M059J (cell line): ENCODE data around the gene TK2. TPM values are rescaled to one million over a fixed set of nuclear protein-coding genes. Genes with fewer than 3 reads are reported as not detected.
"Not testable (repeated sequence)": the region's sequence is repeated elsewhere in the genome, so short reads cannot be mapped to it uniquely, and the experiment has no call there.

Experiments
- DNase-seq: peaks from one replicate; pipeline ENCODE4 v3.0.0-alpha.2; 2012; ENCODE audit warnings: low read depth
- total RNA-seq: library from RNA; depleted of rRNA; stranded (reverse); fragments of >200 nt; shearing (Covaris generic); gene quantifications from 2 replicates; pipeline ENCODE4 v1.2.3, GENCODE V29; 2014

TK2 gene
- total RNA-seq, 1 experiment from 2014 or later, result 25.2 TPM

DNA sequence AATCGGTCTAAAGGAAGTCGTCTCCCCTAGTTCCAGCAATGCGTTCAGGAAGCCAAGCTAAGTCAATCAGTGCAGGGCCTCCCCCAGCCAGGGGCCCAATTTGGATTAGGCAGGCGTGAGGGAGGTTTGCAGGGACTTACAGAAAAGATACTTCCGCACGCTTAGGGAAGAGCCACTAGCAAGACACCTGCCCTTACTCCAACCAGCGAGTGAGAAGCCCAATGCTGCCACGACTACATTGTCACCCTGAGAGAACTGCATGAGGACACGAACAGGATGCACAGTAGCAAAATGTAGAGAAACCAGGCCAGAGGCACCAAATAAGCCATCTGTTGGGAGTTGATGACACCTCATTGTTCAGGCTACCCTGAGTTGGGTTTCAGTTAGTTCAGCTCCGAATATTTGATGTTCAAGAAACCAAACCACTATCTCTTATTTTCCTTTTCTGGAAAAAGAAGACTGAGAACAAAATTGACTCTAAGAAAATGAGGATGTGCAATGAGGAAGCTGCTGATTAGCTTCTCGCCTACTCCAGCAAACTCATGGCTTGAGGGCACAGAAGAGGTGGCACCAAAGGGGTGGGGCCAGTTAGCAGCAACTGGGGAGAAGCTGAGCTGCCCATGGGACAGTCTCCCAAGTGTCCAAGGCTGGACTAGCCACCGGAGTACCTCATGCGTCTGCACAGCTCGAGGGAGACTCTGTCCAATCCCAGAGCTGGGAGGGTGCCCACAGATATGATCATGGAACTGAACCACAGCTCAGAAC is 29.3 kb downstream of the TK2 start:
- no peak for DNase-seq

DNA sequence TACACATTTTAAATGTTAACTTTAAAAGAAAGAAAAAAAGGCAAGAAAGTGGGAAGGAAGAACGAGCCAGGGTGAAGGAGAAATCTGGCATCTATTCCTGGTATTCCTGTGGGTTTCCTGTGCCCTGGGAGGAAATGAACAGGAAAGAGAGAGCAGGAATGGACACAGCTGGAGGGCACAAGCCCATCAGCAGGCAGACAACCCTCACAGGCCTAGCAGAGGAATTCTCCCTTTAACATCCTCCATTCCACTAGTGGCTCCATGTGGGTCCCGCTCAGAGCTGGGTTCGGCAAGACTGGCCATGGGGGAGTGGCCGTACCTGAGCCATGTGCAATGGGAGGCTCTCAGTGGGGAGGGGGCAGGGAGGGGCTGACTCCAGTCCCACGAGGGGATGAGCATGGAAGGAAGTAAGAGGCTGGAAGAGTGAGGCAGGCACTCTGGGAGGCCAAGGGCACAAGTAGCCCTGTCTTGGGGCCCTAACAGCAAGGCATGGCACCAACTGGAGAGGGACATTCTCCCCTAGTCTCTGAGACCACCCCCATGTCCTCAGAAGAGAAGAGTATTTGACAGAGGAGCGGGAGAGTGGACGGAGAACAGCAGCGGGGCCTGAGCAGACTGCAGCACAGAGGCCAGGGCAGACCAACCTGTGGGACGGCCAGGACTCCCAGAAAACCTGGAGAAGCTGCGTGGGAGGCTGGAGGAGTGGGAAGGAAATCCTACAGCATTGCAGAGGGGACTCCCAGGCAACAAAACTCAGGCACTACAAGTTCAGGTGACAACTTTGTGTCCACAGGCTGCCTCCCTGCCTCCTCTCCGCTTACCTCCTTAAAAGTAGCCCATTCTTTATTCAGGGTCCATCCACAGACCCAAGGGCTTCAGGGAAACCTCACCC is 30.2 kb downstream of the TK2 start:
- no peak for DNase-seq

DNA sequence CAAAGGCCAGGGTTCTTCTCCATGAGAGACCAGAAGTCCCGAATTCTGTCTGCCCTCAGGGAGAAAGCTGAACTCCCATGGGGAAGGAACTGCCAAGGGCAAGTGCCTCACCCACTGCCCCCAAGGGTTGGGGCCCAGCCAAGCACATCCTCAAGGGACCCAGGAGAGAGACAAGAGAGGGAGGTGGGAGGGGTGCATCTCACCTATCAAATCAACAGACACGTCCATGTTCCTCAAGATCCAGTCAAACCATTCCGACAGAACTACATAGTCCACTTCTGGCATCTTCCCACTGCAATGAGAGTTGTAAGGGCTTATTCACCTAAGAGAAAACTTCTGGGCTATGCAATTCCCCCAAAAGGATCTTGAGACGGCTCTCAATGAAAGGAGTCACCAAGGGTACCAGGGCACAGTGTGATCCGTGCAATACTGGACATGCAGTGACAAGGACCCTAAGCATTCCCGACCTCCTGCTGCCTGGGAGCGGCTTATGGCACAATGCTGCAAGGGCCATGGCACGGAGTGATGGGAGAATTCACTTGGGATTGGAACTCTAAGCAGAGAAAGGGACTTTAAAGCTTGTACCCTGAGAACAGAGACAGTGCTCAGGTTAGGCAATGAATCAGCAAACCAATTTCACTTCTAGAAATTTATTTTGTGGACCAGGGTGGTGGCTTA is 32.2 kb downstream of the TK2 start:
- DNase-seq, result no peak

DNA sequence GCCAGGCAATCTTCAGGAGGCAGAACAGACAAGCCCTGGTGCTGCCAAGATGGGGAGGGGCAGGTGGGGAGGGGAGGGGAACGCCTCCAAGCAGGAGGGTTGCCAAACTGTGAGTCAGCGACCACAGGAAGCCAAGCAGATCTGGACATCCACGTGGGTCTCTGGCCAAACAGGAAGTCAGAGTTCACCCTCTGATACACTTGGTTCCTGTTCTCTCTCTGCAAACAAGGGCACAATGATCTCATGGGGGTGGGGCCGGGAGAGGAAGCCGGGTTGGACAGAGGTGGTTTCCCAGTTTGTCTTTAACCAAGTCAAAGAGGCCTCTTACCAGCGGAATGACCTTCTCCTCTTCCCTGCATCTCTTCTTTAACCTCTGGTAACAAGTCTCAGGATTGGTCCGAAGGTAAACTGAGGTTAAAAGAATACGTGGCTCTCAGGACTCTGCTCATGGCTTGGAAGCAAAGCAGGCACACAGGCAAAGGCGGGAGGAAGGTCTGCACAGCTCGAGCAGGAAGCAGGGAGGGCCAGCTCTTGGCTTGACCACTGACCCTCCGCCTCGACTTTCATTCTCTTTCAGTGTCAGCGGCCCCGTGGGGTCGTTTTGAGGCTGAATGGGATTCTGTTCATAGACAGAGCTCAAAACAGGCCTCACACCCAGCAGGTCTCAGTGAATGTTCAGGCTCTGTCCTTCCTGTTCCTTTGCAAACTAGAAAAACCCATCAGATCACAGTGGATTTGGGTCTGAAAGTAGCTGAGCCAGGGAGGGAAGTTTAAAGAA is 32.9 kb downstream of the TK2 start:
- peak; percentile 99 for DNase-seq

DNA sequence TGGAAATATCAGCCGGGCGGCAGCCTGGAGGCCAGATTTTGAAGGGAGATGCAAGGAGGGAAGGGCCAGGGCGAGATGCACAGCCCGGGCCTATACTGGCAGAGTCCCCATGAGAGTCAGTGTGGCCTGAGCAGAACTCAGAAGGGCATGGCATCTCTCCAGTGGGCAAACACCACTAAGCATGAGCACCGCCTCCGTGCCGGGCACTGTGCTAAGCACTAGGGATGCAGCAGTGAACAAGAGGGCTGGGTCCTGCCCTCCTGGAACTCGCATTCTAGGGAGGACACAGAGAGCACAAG is 33.5 kb downstream of the TK2 start:
- no peak for DNase-seq

DNA sequence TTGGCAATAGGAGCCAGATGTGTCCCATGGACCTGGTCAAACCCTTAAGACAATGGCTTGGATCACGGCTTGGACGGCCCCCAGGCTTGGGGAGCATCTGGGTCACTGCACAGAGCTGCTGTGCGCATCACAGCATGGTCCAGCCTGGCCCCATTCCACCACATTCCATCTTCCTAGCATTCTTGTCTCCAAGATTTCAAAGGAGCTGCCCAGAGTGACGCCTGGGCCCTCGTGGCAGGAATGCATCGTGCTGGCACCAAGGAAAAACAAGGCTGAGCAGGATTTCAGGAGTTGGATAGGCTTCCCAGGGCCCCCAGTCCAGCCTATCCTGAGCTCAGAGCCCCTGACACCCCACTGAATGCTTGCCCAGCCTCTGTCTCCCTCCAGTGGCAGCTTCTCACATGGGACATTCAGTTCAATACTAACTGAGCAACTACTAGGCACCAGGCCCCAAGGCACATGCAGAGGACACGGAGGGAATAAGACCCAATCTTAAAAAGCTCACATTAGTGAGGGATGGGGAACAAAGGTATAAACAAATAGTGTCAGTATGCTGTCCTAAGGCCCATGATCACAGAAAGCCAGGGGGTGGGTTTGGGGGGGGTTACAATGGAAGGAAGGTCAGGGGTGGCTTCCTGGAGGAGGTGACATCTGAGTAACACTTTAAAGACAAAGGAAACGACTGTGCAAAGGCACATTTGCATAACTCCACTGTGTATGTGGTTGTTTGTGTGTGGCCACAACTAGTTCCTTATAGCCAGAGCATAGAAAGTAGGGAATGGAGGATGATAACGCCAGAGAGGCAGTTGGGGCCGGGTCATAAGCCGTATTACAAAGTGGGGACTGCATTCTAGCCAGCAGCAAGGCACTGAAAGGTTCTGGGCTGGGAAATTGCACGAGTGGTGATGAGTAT is 34.1 kb downstream of the TK2 start:
- peak; percentile 59 for DNase-seq

DNA sequence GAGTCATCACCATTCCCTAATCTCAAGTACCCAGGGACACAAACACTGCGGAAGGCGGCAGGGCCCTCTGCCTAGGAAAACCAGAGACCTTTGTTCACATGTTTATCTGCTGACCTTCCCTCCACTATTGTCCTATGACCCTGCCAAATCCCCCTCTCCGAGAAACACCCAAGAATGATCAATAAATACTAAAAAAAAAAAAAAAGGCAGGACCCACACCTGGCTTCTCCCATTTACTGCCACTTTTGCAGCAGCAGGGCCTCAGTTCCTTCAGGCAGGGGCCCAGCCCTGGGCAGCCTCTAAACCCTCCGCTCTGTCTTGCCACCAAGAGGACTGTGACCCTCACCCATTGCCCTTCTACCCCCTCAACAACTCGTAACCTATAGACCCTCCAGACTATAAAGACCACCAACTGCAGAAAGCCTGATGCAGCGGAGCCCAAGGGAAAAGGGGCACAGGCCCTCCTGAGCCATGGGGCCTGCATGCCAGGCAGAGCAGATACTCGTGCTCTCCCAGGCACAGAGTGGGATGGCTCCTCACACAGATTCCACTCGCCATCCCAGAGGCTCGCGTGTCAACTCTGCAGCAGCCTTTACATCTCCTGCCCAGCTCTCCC is 34.8 kb downstream of the TK2 start:
- DNase-seq, result not testable (repeated sequence)

DNA sequence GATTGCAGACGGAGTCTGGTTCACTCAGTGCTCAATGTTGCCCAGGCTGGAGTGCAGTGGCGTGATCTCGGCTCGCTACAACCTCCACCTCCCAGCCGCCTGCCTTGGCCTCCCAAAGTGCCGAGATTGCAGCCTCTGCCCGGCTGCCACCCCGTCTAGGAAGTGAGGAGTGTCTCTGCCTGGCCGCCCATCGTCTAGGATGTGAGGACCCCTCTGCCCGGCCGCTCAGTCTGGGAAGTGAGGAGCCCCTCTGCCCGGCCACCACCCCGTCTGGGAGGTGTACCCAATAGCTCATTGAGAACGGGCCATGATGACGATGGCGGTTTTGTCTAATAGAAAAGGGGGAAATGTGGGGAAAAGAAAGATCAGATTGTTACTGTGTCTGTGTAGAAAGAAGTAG is 35.5 kb downstream of the TK2 start:
- DNase-seq, result not testable (repeated sequence)

DNA sequence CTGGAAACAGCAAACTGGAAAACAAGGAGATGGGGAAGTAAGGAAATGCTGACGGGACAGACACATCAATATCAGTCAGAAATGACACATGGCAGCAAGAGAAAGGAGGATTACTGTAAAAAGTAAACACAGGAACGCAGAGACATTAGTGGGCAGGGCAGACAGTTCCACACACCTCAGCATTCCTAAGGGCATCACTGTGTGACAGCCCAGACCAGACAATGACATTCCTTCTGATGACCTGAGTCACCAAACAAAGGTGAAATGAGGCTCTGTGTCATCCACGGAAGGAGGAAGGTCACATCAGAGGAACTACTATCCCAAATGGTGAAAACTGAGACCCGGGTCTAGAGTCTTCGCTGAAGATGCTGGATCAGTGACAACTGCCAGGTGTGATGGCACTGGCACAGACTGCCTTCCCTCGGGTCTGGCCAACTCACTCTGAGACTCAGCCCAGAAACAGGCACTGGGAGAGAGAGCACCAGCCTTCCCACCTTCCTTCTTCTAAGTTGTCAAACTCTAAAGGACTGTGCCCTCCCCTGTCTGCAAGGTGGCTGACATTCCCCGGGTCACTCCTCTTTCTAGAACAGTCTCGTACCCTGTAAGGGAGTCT is 36.7 kb downstream of the TK2 start:
- DNase-seq, result peak; percentile 64

DNA sequence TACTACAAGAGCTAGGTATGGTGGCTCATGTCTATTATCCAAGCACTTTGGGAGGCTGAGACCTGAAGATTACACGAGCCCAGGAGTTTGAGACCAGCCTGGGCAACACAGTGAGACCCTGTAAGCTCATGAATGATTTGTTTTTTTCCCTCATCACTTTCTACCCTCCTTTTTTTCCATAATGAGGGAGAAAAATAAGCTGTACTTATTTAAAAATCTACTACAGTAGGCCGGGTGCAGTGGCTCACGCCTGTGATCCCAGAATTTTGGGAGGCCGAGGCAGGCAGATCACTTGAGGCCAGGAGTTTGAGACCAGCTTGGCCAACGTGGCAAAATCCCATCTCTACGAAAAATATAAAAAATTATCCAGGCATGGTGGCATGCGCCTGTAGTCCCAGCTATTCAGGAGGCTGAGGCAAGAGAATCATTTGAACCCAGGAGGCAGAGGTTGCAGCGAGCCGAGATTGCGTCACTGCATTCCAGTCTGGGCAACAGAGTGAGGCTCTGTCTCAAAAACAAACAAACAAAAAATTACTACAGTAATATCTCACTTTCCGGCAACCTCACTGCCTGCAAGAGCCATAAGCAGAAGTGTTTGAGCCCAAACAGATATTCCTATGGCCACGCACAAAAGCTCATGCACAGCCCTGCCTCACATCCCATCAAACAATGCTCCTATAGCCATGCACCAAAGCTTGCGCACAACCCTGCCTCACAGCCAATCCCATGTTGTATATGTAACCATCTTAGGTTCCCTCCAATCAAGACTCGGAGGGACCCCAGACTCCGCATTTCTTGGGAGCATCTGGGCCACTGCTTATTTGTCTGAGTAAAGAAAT is 37.4 kb downstream of the TK2 start:
- peak; percentile 70 for DNase-seq

DNA sequence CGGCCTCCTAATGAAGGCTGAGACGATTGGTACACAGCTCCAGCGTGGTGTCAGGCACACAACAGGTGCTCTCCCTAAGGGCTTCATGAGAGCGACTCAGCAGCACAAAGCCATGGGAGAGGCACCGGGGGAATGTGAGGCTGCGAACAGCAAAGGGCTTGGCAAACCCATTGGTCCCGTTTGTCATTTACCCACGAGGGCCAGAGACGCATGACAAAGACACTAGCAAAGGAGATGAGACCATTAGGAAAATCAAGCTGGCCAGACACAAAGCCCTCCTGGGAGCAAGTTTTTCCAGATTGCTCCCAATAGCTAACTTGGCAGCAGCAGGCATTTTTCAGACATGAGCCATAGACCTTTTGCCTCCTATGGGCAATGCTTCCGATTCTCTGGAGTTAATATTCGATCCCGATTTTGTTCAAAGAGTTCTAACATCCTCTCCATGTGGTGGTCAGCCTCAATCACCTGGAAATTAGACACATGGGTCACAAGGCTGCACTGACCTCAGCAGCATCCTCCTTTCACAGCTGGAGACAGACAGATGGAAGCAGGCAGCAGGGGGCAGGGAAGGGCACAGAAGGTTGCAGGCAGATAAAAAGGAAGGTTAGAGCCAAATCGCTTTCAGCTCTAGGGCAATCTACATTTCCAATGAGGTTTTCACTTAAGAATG is 38.2 kb downstream of the TK2 start:
- peak; percentile 86 for DNase-seq

DNA sequence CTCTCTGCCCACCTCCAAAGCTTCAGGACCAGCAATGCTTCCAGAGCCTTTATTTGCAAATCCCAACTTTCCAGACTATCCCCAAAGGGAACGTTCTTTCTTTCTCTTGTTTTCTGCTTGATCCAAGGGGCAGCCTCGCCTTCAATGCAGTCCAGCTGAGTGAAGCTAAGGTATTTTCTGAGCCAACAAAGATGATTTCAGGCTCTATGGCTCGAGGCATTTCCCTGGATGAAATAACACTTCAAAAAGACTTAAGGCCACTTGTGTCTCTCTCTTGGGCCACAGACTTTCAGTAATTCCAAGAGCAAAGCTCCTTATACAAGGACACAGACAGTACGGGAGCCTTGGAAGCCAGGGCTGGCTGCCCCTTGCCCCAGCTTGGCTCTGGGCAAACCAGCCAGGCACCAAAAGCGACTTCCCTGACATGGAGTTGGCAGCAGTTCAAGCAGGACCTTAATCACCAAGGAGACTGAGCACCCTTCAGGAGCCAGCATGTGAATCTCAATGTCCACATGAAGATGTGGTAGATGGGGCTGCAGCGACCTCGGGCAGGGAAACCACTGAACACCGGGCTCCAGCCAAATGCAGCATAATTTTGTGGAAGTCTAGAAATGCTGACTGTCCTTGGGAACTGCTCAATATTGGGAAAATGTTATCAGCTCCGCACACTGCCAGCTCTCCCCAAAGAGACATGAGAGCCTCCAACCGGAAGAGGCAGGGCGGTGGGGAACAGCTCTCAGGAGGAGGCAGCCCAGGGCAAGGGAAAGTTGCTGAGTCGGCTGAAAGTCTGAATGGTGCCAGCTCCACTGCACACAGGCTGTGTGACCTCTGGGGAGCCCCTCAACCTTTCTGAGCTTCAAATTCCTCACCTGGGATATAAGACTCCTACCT is 39.0 kb downstream of the TK2 start:
- peak; percentile 37 for DNase-seq

DNA sequence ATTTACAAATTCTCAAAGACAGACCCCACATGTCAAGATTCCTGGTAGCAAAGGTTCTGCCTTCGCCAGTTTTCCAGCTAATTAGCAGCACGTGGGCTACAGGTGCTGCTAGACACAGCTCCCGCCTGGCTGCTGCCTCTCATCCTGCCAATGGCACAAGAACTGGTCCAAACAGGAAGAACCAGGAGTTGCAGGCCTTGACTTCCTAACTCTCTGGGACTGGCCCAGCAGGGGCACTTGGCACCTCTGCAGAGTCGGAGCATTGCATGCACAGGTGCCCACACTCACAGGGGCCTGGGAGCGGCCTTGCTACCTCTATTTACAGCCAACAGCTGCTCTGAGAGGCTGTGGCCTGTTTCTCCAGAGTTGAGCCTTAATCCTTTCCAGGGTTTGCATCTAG is 39.6 kb downstream of the TK2 start:
- DNase-seq, result no peak

DNA sequence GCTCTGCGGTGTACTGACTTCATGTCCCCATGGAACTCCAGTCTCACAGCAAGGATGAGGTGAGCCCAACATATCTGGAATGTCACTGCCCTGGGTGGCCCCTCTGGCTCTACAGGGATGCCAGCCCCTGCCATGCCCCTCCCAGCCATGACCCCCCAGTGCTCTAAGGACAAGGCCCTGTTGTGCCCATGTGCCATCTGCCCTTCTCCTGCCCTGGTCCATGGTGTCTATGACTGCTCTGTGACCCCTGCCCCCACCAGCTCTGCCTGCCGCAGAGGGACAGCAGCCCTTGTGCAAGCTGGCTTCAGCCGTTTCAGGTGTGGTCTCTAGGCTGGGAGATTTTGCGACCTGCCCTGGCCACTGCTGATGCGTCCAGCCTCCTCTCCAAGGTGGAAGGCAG is 40.3 kb downstream of the TK2 start:
- DNase-seq, result no peak

DNA sequence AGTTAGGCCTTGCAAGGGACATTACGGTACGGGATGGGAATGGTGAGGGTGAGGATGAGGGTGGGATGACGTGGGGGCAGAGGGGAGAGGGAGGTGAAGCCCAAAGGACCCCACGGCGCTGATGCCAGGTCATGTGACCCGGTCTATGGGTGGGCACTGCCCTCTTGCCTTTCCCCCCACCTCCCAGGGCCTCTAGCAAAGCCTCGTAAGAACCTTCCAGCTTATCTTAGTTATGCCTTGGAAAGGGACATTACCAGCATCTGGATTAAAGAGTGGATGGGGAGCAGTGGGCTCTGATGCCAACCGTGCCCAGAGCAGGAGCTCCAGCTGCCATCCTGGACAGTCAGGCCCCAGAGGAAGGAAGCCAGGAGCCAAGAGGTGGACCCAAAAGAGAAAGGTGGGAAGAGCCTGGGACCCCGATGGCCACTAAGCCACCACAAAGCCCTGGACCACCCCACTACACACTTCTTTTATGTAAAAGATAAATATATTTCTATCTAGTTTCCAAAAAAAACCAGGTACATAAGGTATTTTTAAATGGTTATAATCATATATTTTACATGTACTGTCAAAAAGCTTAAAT is 40.9 kb downstream of the TK2 start:
- DNase-seq, result no peak

DNA sequence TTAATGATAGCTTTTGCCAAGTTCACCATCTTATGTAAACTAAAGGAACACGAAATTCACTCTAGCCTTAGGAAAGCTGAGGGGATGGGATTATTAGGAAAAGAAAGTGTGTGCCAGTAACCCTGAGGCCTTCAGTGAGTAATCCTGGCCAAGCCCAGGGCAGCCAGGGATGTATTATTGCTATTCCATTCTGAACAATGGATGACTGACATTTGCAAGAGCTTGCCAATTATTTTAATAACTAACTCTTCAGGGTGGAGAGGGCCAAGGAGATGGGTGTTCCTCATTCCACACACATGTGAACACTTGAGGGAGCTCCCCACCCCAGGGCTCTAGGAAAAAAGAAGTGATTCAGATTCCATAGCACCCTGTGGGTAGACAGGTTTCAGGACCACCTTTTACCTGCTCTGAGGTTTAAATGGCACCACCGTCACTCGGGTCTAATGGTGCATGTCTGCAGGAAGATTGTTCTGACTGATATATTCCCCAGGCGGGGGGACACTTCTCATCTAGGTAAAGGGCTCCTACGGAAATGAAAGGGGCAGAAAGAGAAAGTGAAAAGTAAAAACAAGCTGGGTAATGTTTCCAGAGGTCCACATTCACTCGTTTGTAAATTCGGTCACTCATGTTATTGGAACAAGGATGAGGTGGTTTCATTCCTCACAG is 41.5 kb downstream of the TK2 start:
- DNase-seq, result peak; percentile 91
